GM12878 (cell line): Measurements from ENCODE around the gene GARS1. TPM values are rescaled to one million over a fixed set of nuclear protein-coding genes. Genes with fewer than 3 reads are reported as not detected.

Source experiments
- ATAC-seq: fragments of 200-7000 bp; cut with Tn5 transposase; 3 replicates; pipeline ENCODE4 v1.9.1; 2020; ENCODE audit warnings: mild to moderate bottlenecking, moderate library complexity
- BruUV-seq: library from RNA; stranded (reverse); fragments of 400-500 nt; replicated peaks from 2 replicates; lab custom pipeline; 2021; lab: Mats Ljungman, UMichigan
- CTCF ChIA-PET: fragments of 300-600 bp; sonication (Branson Sonifier 250); formaldehyde crosslinking; extraction: SDS; loops from one replicate; lab custom pipeline; 2021; ENCODE audit warnings: inconsistent platforms; lab: Yijun Ruan, JAX
- POLR2A ChIA-PET: fragments of 350-600 bp; formaldehyde crosslinking; extraction: SDS; loops from one replicate; lab custom pipeline; 2021; ENCODE audit warnings: inconsistent platforms; lab: Charles Lee
- RAD21 ChIA-PET: fragments of 300-600 bp; sonication (Branson Sonifier 250); formaldehyde crosslinking; loops from one replicate; lab custom pipeline; 2023; ENCODE audit warnings: antibody characterized with exemption; ENCODE audit not compliant: unreplicated experiment; lab: Charles Lee
- SMC1A ChIA-PET: fragments of 300-600 bp; sonication (Branson Sonifier 250); formaldehyde crosslinking; loops from one replicate; lab custom pipeline; 2023; ENCODE audit not compliant: unreplicated experiment, uncharacterized antibody; lab: Charles Lee
- DNase-seq: peaks from one replicate; pipeline ENCODE4 v3.0.0-alpha.2; 2011; ENCODE audit warnings: low read depth, low spot score
- FAIRE-seq: peaks from 3 replicates; lab custom pipeline; 2011; peaks lifted over from hg19 to GRCh38; lab: Jason Lieb, UNC
- H2AFZ ChIP-seq: 2 replicates; pipeline ENCODE4 v1.6.0; 2011; ENCODE audit warnings: low read depth, low read length, control low read depth; ENCODE audit not compliant: control insufficient read depth
- H3K27ac ChIP-seq: 2 replicates; pipeline ENCODE4 v1.5.1; 2011; ENCODE audit warnings: control low read depth; ENCODE audit not compliant: control insufficient read depth, insufficient read depth
- H3K27me3 ChIP-seq, 2 experiments: replicated peaks in 1 of 2; 2 replicates each; pipeline versions ENCODE4 v1.6.0 to v1.6.1; 2011; ENCODE audit warnings: low read length in 1 of 2; ENCODE audit not compliant: control insufficient read depth in 2 of 2, insufficient read depth in 2 of 2
- H3K36me3 ChIP-seq, 2 experiments: 2 replicates each; pipeline ENCODE4 v1.5.1; 2011; ENCODE audit warnings: low read length in 1 of 2; ENCODE audit not compliant: control insufficient read depth in 2 of 2, insufficient read depth in 2 of 2
- H3K4me1 ChIP-seq: 2 replicates; pipeline ENCODE4 v1.6.1; 2011; ENCODE audit warnings: mild to moderate bottlenecking, low read length, moderate library complexity, mixed read lengths; ENCODE audit not compliant: control insufficient read depth, insufficient read depth
- H3K4me2 ChIP-seq: 2 replicates; pipeline ENCODE4 v1.6.0; 2011; ENCODE audit warnings: control low read depth; ENCODE audit not compliant: control insufficient read depth, insufficient read depth
- H3K4me3 ChIP-seq: fragments of 200-600 bp; sonication (generic); 2 replicates; pipeline ENCODE4 v1.5.1; 2016
- H3K79me2 ChIP-seq: 2 replicates; pipeline ENCODE4 v1.6.0; 2011; ENCODE audit warnings: low read length; ENCODE audit not compliant: control insufficient read depth, insufficient read depth
- H3K9ac ChIP-seq: 2 replicates; pipeline ENCODE4 v1.8.0; 2011; ENCODE audit warnings: low read length, control low read depth, mixed read lengths; ENCODE audit not compliant: control insufficient read depth, insufficient read depth
- H3K9me3 ChIP-seq: replicated peaks from 3 replicates; pipeline ENCODE4 v1.5.1; 2011; ENCODE audit warnings: mild to moderate bottlenecking, low read length; ENCODE audit not compliant: control insufficient read depth, insufficient read depth
- H4K20me1 ChIP-seq: 2 replicates; pipeline ENCODE4 v1.6.0; 2011; ENCODE audit not compliant: control insufficient read depth, insufficient read depth
- ATF7 ChIP-seq: fragments of 450-650 bp; IDR thresholded peaks from 2 replicates; pipeline ENCODE4 v1.6.1; 2016; ENCODE audit warnings: low read depth, mild to moderate bottlenecking
- BCL3 ChIP-seq: IDR thresholded peaks from 2 replicates; pipeline ENCODE4 v1.6.1; 2011; ENCODE audit warnings: borderline replicate concordance, low read depth, mild to moderate bottlenecking, moderate library complexity, low read length; ENCODE audit not compliant: insufficient read depth, poor library complexity, severe bottlenecking
- E2F4 ChIP-seq: IDR thresholded peaks from 2 replicates; pipeline ENCODE4 v1.6.1; 2012; ENCODE audit warnings: low read depth, low read length, improper control_type of control experiment
- NFIC ChIP-seq: IDR thresholded peaks from 2 replicates; pipeline ENCODE4 v1.6.1; 2012; ENCODE audit warnings: low read depth, mild to moderate bottlenecking, inconsistent platforms, low read length, moderate library complexity
- RB1 ChIP-seq: fragments of 450-650 bp; formaldehyde crosslinking; IDR thresholded peaks from 2 replicates; pipeline ENCODE4 v1.6.1; 2017; ENCODE audit warnings: mild to moderate bottlenecking, borderline replicate concordance
- RELB ChIP-seq: fragments of 450-650 bp; IDR thresholded peaks from 2 replicates; pipeline ENCODE4 v1.6.1; 2017; ENCODE audit warnings: low read depth, mild to moderate bottlenecking, moderate library complexity
- SIN3A ChIP-seq: IDR thresholded peaks from 2 replicates; pipeline ENCODE4 v1.6.1; 2012; ENCODE audit warnings: low read depth, low read length, improper control_type of control experiment
- SMAD5 ChIP-seq: IDR thresholded peaks from 2 replicates; pipeline ENCODE4 v1.6.1; 2016; ENCODE audit warnings: antibody characterized with exemption, low read depth
- SPI1 ChIP-seq: IDR thresholded peaks from 2 replicates; pipeline ENCODE4 v1.6.1; 2011; ENCODE audit warnings: low read depth, mild to moderate bottlenecking, low read length, moderate library complexity, borderline replicate concordance; ENCODE audit not compliant: insufficient read depth
- SRF ChIP-seq, 2 experiments: IDR thresholded peaks; 2 replicates each; pipeline ENCODE4 v1.6.1; 2011; ENCODE audit warnings: low read depth in 2 of 2, low read length in 2 of 2, mild to moderate bottlenecking in 1 of 2, moderate library complexity in 1 of 2
- STAT1 ChIP-seq: fragments of 450-650 bp; conservative IDR thresholded peaks from 2 replicates; pipeline ENCODE4 v1.6.1; 2014; ENCODE audit warnings: antibody characterized with exemption, mild to moderate bottlenecking
- TBL1XR1 ChIP-seq: IDR thresholded peaks from 2 replicates; pipeline ENCODE4 v1.6.1; 2012; ENCODE audit warnings: low read depth, low read length, improper control_type of control experiment
- TCF12 ChIP-seq: IDR thresholded peaks from 2 replicates; pipeline ENCODE4 v1.6.1; 2011; ENCODE audit warnings: low read depth, mild to moderate bottlenecking, low read length
- TCF7 ChIP-seq: IDR thresholded peaks from 2 replicates; pipeline ENCODE4 v1.6.1; 2014; ENCODE audit warnings: antibody characterized with exemption, borderline replicate concordance
- WRNIP1 ChIP-seq: IDR thresholded peaks from 2 replicates; pipeline ENCODE4 v1.6.1; 2011; ENCODE audit warnings: low read depth, low read length, improper control_type of control experiment, borderline replicate concordance
- WGBS: methylation state at CpG from one replicate; pipeline ENCODE4 v1.1.6; 2016; ENCODE audit warnings: low lambda C conversion rate; ENCODE audit not compliant: insufficient replicate concordance, insufficient coverage; ENCODE audit errors: missing lambda C conversion rate; 5-methylcytosine and 5-hydroxymethylcytosine counted together
- in situ Hi-C: fragments of 300-500 bp; cut with MboI; formaldehyde crosslinking; loops from 9 replicates; pipeline ENCODE4 v1.14.3; 2018; ENCODE audit warnings: mixed read lengths
- intact Hi-C: fragments of 100-400 bp; cut with micrococcal nuclease; formaldehyde crosslinking; loops from one replicate; pipeline ENCODE4 v1.14.2; 2022; ENCODE audit not compliant: unreplicated experiment
- polyA plus RNA-seq, 11 experiments: library from polyadenylated mRNA; depleted of rRNA in 4 of 11; unstranded in 6 of 11; stranded (reverse) in 5 of 11; fragments of >200 nt; fragmentation: Nextera tagmentation in 4 of 11; fragmentation: Illumina TruSeq in 1 of 11; extraction: Ambion mirVana in 4 of 11; extraction: Trizol in 1 of 11; gene quantifications; 1 replicate in 1 of 11; 2 replicates in 10 of 11; pipeline versions ENCODE4 v1.2.1 to v1.2.3, GENCODE V29; 2011 to 2016; ENCODE audit warnings: inconsistent platforms in 2 of 11, missing spikeins in 2 of 11, low read depth in 1 of 11
- total RNA-seq, 4 experiments: library from RNA; depleted of rRNA in 3 of 4; stranded (reverse); fragments of >200 nt in 3 of 4; fragmentation: Illumina TruSeq in 1 of 4; extraction: Trizol in 1 of 4; gene quantifications; 2 replicates each; pipeline versions ENCODE4 v1.2.1 to v1.2.3, GENCODE V29; 2013 to 2021
- TF ChIP-seq, protein P1 (sequence below): IDR thresholded peaks from 2 replicates; pipeline ENCODE4 v1.6.1; 2012; ENCODE audit warnings: low read depth, low read length, improper control_type of control experiment

GARS1 gene
- total and polyA plus RNA-seq, 10 of the 15 experiments (the other 5 are each of a cell fraction or from before 2014, with no cell fraction given), result 120 to 361 (median 187) TPM

DNA sequence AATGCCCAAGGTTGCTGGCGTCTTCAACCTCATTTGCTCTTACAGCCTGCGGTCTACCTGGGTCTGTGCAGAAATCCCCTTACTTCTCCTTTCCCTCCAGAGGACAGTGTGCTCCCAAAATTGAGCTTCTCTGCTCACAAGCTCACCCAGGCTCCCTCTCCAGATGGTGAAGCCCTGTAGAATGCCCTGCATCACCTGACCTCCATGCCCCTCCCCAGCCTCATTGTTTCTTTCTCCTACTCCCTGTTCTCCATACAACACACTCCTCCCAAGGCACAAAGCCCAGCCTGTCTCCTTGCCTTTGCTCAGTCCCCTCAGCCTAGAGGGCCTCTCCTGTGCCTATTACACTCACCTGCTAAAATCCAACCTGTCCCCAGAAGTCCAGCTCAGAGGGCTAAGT is 84.1 kb downstream of the GARS1 start (continued):
- TF ChIP-seq BCL3 (no peak), SPI1 (no peak), E2F4 (no peak), NFIC (no peak)
- TF ChIP-seq, all 136 proteins: peak for 0

GRCh38 chr7:30679664-30680063 is 85.0 kb downstream of the GARS1 start:
- ChIA-PET POLR2A (no interaction called here), CTCF (no interaction called here), RAD21 (no interaction called here), SMC1A (no interaction called here)
- Histone ChIP-seq H3K9ac (no peak overlapping the region), H3K4me2 (no peak overlapping the region), H3K9me3 (no peaks in the 10 kb centered on the region), H3K4me1 (no peaks in the 10 kb centered on the region), H2AFZ (no peak overlapping the region), H3K27ac (no peak overlapping the region), H3K4me3 (no peak overlapping the region), H3K27me3 (peaks cover 12 to 26% of the 10 kb centered on the region in 2 experiments), H4K20me1 (no peaks in the 10 kb centered on the region), H3K79me2 (no peaks in the 10 kb centered on the region), H3K36me3 (no peaks in the 10 kb centered on the region)
- intact Hi-C loops (no loop called here), in situ Hi-C loops (no loop called here)
- ATAC-seq (no peak), FAIRE-seq (no peak), DNase-seq (no peak)
- no TSS peak for BruUV-seq
- WGBS, result 3% methylated on average over 2 of the region's 2 CpGs
- no peak for TF ChIP-seq STAT1
- TF ChIP-seq WRNIP1, result no peak
- no peak for TF ChIP-seq SRF (IDR thresholded peaks at IDR 0.05; ENCODE audit: low read depth in 2 of 2, low read length in 2 of 2)
- TF ChIP-seq SIN3A, result no peak
- TF ChIP-seq RB1, result no peak
- TF ChIP-seq SMAD5, result no peak
- TF ChIP-seq ATF7, result no peak
- TF ChIP-seq E2F4, result no peak
- no peak for TF ChIP-seq TCF12
- TF ChIP-seq TCF7, result no peak
- TF ChIP-seq BCL3, result no peak
- no peak for TF ChIP-seq TBL1XR1
- TF ChIP-seq, protein P1, sequence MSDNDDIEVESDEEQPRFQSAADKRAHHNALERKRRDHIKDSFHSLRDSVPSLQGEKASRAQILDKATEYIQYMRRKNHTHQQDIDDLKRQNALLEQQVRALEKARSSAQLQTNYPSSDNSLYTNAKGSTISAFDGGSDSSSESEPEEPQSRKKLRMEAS, result no peak
- no peak for TF ChIP-seq RELB
